DMS114 treated with DMSO at 0.1 percent for 48 hours (cell line): ENCODE data around the gene KNCN.

Source experiments
- DNase-seq: peaks from one replicate; lab custom pipeline; 2025; ENCODE audit not compliant: unreplicated experiment; lab: John Stamatoyannopoulos, UW

KNCN gene

GRCh38 chr1:46506470-46507219 lies 44.8 kb downstream of the KNCN start:
- DNase-seq: no peak

- no peak for DNase-seq
Observed at GRCh38 chr1:46503421-46503820, 48.0 kb downstream of the KNCN start.

GRCh38 chr1:46501528-46501927 lies 49.9 kb downstream of the KNCN start:
- no peak for DNase-seq

- DNase-seq: no peak
Observed at GRCh38 chr1:46497665-46498064, 53.8 kb downstream of the KNCN start.

- DNase-seq: no peak
Observed at GRCh38 chr1:46497020-46497419, 54.4 kb downstream of the KNCN start.

GRCh38 chr1:46496505-46496904 lies 54.9 kb downstream of the KNCN start:
- DNase-seq: no peak

GRCh38 chr1:46495778-46496177 lies 55.7 kb downstream of the KNCN start:
- no peak for DNase-seq
